HEK293 (cell line): ENCODE data around the gene RHOB.

Source experiments
- CTCF ChIA-PET: fragments of 350-600 bp; formaldehyde crosslinking; extraction: SDS; loops from one replicate; lab custom pipeline; 2021; ENCODE audit warnings: antibody characterized with exemption; lab: Yijun Ruan, JAX
- POLR2A ChIA-PET: fragments of 300-600 bp; formaldehyde crosslinking; extraction: SDS; loops from one replicate; lab custom pipeline; 2020; ENCODE audit warnings: antibody characterized with exemption, inconsistent platforms; lab: Yijun Ruan, JAX
- H3K27ac ChIP-seq: fragments of 200-500 bp; sonication (Bioruptor generic); 2 replicates; pipeline ENCODE4 v1.5.1; 2014; ENCODE audit warnings: low read depth, low read length, control low read depth, inconsistent platforms; ENCODE audit errors: extremely low read depth
- H3K36me3 ChIP-seq, 2 experiments: fragments of 200-500 bp in 1 of 2; sonication (Bioruptor generic) in 1 of 2; 1 replicate in 1 of 2; 2 replicates in 1 of 2; pipeline ENCODE4 v1.5.1; 2014 to 2017; ENCODE audit warnings: inconsistent platforms in 2 of 2, low read length in 2 of 2; ENCODE audit not compliant: control insufficient read depth in 2 of 2, insufficient read depth in 1 of 2
- H3K4me1 ChIP-seq: fragments of 200-500 bp; sonication (Bioruptor generic); 2 replicates; pipeline ENCODE4 v1.5.1; 2014; ENCODE audit warnings: mild to moderate bottlenecking, low read length, inconsistent platforms; ENCODE audit not compliant: control insufficient read depth, insufficient read depth
- H3K4me3 ChIP-seq: 2 replicates; pipeline ENCODE4 v1.5.1; 2011; ENCODE audit warnings: low read depth, mild to moderate bottlenecking, control low read depth, low read length, moderate library complexity
- H3K9me3 ChIP-seq: fragments of 200-500 bp; sonication (Bioruptor generic); 2 replicates; pipeline ENCODE4 v1.5.1; 2014; ENCODE audit warnings: low read depth, low read length, inconsistent platforms; ENCODE audit not compliant: control insufficient read depth, insufficient read depth
- BCL11B ChIP-seq: fragments of 450-650 bp; formaldehyde crosslinking; IDR thresholded peaks from 2 replicates; pipeline ENCODE4 v1.5.1; 2016; ENCODE audit warnings: low read depth, missing biosample characterization, missing genetic modification characterization
- GFI1B ChIP-seq: fragments of 450-650 bp; formaldehyde crosslinking; IDR thresholded peaks from 2 replicates; pipeline ENCODE4 v1.5.1; 2016; ENCODE audit warnings: missing biosample characterization, missing genetic modification characterization
- GLIS1 ChIP-seq: fragments of 450-650 bp; formaldehyde crosslinking; IDR thresholded peaks from 2 replicates; pipeline ENCODE4 v1.5.1; 2016; ENCODE audit warnings: missing biosample characterization, missing genetic modification characterization
- KLF10 ChIP-seq: fragments of 450-650 bp; IDR thresholded peaks from 2 replicates; pipeline ENCODE4 v1.5.1; 2018; ENCODE audit warnings: missing biosample characterization, mild to moderate bottlenecking, missing genetic modification characterization
- ZBTB20 ChIP-seq: fragments of 450-650 bp; formaldehyde crosslinking; IDR thresholded peaks from 2 replicates; pipeline ENCODE4 v1.5.1; 2016; ENCODE audit warnings: missing biosample characterization, missing genetic modification characterization
- ZNF114 ChIP-seq: fragments of 450-650 bp; formaldehyde crosslinking; IDR thresholded peaks from 2 replicates; pipeline ENCODE4 v1.5.0; 2017; ENCODE audit warnings: missing biosample characterization, missing genetic modification characterization
- ZNF155 ChIP-seq: fragments of 450-650 bp; formaldehyde crosslinking; IDR thresholded peaks from 2 replicates; pipeline ENCODE4 v1.5.1; 2016; ENCODE audit warnings: missing biosample characterization, missing genetic modification characterization
- ZNF23 ChIP-seq: fragments of 450-650 bp; formaldehyde crosslinking; IDR thresholded peaks from 2 replicates; pipeline ENCODE4 v1.5.1; 2016; ENCODE audit warnings: missing biosample characterization, missing genetic modification characterization, borderline replicate concordance
- ZNF24 ChIP-seq: fragments of 450-650 bp; formaldehyde crosslinking; IDR thresholded peaks from 2 replicates; pipeline ENCODE4 v1.5.1; 2016; ENCODE audit warnings: missing biosample characterization, missing genetic modification characterization
- ZNF514 ChIP-seq: fragments of 450-650 bp; formaldehyde crosslinking; IDR thresholded peaks from 2 replicates; pipeline ENCODE4 v1.5.1; 2016; ENCODE audit warnings: missing biosample characterization, missing genetic modification characterization
- ZNF521 ChIP-seq: fragments of 450-650 bp; formaldehyde crosslinking; IDR thresholded peaks from 2 replicates; pipeline ENCODE4 v1.5.1; 2017; ENCODE audit warnings: missing biosample characterization, mild to moderate bottlenecking, missing genetic modification characterization
- ZNF530 ChIP-seq: fragments of 450-650 bp; formaldehyde crosslinking; IDR thresholded peaks from 2 replicates; pipeline ENCODE4 v1.5.1; 2016; ENCODE audit warnings: low read depth, missing biosample characterization, missing genetic modification characterization
- ZNF549 ChIP-seq: fragments of 450-650 bp; IDR thresholded peaks from 2 replicates; pipeline ENCODE4 v1.5.1; 2018; ENCODE audit warnings: missing biosample characterization, missing genetic modification characterization, mild to moderate bottlenecking, inconsistent platforms, moderate library complexity
- ZNF555 ChIP-seq: fragments of 450-650 bp; formaldehyde crosslinking; conservative IDR thresholded peaks from 2 replicates; pipeline ENCODE4 v1.5.1; 2017; ENCODE audit warnings: missing biosample characterization, mild to moderate bottlenecking, missing genetic modification characterization, inconsistent platforms
- ZNF558 ChIP-seq: fragments of 450-650 bp; formaldehyde crosslinking; IDR thresholded peaks from 2 replicates; pipeline ENCODE4 v1.5.1; 2016; ENCODE audit warnings: missing biosample characterization, missing genetic modification characterization
- ZNF701 ChIP-seq: fragments of 450-650 bp; formaldehyde crosslinking; IDR thresholded peaks from 2 replicates; pipeline ENCODE4 v1.5.1; 2016; ENCODE audit warnings: missing biosample characterization, missing genetic modification characterization
- ZNF747 ChIP-seq: fragments of 450-650 bp; formaldehyde crosslinking; IDR thresholded peaks from 2 replicates; pipeline ENCODE4 v1.5.1; 2016; ENCODE audit warnings: missing biosample characterization, missing genetic modification characterization
- ZNF843 ChIP-seq: fragments of 450-650 bp; formaldehyde crosslinking; IDR thresholded peaks from 2 replicates; pipeline ENCODE4 v1.5.1; 2016; ENCODE audit warnings: missing biosample characterization, missing genetic modification characterization
- ZSCAN16 ChIP-seq: fragments of 450-650 bp; formaldehyde crosslinking; IDR thresholded peaks from 2 replicates; pipeline ENCODE4 v1.5.1; 2016; ENCODE audit warnings: missing biosample characterization, missing genetic modification characterization
- ZSCAN23 ChIP-seq: fragments of 450-650 bp; formaldehyde crosslinking; IDR thresholded peaks from 2 replicates; pipeline ENCODE4 v1.5.1; 2016; ENCODE audit warnings: missing biosample characterization, missing genetic modification characterization
- TF ChIP-seq, protein P1 (sequence below): fragments of 450-650 bp; formaldehyde crosslinking; IDR thresholded peaks from 2 replicates; pipeline ENCODE4 v1.5.1; 2016; ENCODE audit warnings: missing biosample characterization, missing genetic modification characterization
- TF ChIP-seq, protein P2 (sequence below): fragments of 450-650 bp; formaldehyde crosslinking; optimal IDR thresholded peaks from 2 replicates; pipeline ENCODE3; 2016; ENCODE audit warnings: missing biosample characterization, mild to moderate bottlenecking, missing genetic modification characterization
- TF ChIP-seq, protein P3 (sequence below): fragments of 450-650 bp; formaldehyde crosslinking; IDR thresholded peaks from 2 replicates; pipeline ENCODE4 v1.5.1; 2017; ENCODE audit warnings: missing biosample characterization, missing genetic modification characterization
- TF ChIP-seq, protein P4 (sequence below): fragments of 450-650 bp; formaldehyde crosslinking; IDR thresholded peaks from 2 replicates; pipeline ENCODE4 v1.5.1; 2016; ENCODE audit warnings: missing biosample characterization, missing genetic modification characterization
- TF ChIP-seq, protein P5 (sequence below): fragments of 450-650 bp; formaldehyde crosslinking; IDR thresholded peaks from 2 replicates; pipeline ENCODE4 v1.5.1; 2016; ENCODE audit warnings: missing biosample characterization, missing genetic modification characterization

Gene RHOB

DNA sequence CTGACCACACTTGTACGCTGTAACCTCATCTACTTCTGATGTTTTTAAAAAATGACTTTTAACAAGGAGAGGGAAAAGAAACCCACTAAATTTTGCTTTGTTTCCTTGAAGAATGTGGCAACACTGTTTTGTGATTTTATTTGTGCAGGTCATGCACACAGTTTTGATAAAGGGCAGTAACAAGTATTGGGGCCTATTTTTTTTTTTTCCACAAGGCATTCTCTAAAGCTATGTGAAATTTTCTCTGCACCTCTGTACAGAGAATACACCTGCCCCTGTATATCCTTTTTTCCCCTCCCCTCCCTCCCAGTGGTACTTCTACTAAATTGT, 2.1 kb downstream of the RHOB start:
- Histone ChIP-seq H3K4me3 (peak overlapping the region; percentile 90), H3K27ac (no peak overlapping the region), H3K36me3 (peaks cover 0 to 11% of the 10 kb centered on the region in 2 experiments; a peak in 1 of 3 replicates), H3K4me1 (peaks cover 9% of the 10 kb centered on the region), H3K9me3 (no peaks in the 10 kb centered on the region)
- CTCF ChIA-PET: interaction anchor here (1.1 to 7.6 kb wide), 3 partner anchors 166 to 201 kb away, joined by 3 to 85 read pairs (median 3); no protein-coding TSS in a partner anchor
- no peak for TF ChIP-seq ZSCAN23 (tag by site-specific recombination)
- no peak for TF ChIP-seq ZNF514 (tag by site-specific recombination)
- TF ChIP-seq, protein P1, sequence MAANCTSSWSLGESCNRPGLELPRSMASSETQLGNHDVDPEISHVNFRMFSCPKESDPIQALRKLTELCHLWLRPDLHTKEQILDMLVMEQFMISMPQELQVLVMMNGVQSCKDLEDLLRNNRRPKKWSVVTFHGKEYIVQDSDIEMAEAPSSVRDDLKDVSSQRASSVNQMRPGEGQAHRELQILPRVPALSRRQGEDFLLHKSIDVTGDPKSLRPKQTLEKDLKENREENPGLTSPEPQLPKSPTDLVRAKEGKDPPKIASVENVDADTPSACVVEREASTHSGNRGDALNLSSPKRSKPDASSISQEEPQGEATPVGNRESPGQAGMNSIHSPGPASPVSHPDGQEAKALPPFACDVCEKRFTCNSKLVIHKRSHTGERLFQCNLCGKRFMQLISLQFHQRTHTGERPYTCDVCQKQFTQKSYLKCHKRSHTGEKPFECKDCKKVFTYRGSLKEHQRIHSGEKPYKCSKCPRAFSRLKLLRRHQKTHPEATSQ: no peak
- TF ChIP-seq GFI1B: no peak
- no peak for TF ChIP-seq ZNF114 (tag by site-specific recombination)
- no peak for TF ChIP-seq ZBTB20 (tag by site-specific recombination)
- no peak for TF ChIP-seq ZNF155 (tag by site-specific recombination)
- TF ChIP-seq ZNF24 (tag by site-specific recombination): no peak
- no peak for TF ChIP-seq ZNF23 (tag by site-specific recombination)
- TF ChIP-seq ZSCAN16 (tag by site-specific recombination): no peak
- no peak for TF ChIP-seq ZNF558
- TF ChIP-seq ZNF530 (tag by site-specific recombination): no peak
- no peak for TF ChIP-seq ZNF701 (tag by site-specific recombination)
- no peak for TF ChIP-seq ZNF521 (tag by site-specific recombination)
- no peak for TF ChIP-seq ZNF549 (tag by site-specific recombination)
- TF ChIP-seq, protein P2, sequence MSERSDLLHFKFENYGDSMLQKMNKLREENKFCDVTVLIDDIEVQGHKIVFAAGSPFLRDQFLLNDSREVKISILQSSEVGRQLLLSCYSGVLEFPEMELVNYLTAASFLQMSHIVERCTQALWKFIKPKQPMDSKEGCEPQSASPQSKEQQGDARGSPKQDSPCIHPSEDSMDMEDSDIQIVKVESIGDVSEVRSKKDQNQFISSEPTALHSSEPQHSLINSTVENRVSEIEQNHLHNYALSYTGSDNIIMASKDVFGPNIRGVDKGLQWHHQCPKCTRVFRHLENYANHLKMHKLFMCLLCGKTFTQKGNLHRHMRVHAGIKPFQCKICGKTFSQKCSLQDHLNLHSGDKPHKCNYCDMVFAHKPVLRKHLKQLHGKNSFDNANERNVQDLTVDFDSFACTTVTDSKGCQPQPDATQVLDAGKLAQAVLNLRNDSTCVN (tag by site-specific recombination): no peak
- TF ChIP-seq ZNF747 (tag by site-specific recombination): no peak
- TF ChIP-seq ZNF843 (tag by site-specific recombination): no peak
- POLR2A ChIA-PET: interaction anchor here (0.7 to 7.6 kb wide), 14 partner anchors 10 to 201 kb away, joined by 4 to 150 read pairs (median 44); partner anchors contain the start of gene HS1BP3

DNA sequence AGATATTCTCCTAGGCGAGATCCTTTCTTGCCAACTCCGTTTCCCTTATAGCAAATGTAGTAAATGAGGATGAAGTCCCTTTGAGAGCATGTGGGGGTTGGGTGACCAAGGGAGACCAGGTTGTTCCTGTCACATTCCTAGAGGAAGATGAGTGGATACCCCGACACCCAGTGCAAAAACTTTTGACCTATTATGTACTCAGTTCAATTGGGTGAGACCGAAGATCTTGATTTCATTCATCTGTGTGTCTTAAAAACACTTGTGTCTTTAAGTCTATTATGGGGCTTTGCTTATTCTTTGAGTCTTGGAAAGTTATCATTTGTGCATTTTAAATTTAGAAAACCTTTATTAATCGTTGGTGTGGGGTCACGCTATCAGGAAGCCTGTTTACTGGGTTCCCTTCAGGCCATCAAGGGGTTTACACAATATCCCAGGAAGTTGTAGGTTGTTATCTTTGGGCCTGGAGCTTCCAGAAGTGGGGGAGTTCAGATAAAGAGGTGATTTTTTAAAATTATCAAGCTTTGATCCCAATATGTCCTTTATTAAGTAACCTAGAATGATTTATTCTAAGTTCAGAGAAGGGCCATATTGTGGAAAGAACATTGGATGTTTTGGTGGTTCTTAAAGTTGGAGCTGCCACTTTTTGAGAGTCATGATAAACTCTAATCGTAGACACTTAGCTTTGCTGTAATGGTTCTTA, 2.8 kb downstream of the RHOB start:
- H3K4me3 ChIP-seq: peak overlapping the region; percentile 90; the same call in 1 of the 2 replicates
- POLR2A ChIA-PET: interaction anchor here (0.7 to 7.6 kb wide), 14 partner anchors 10 to 202 kb away, joined by 3 to 150 read pairs (median 32); partner anchors contain the start of gene HS1BP3
- CTCF ChIA-PET: interaction anchor here (0.7 to 7.6 kb wide), 6 partner anchors 9 to 212 kb away, joined by 3 to 85 read pairs (median 4); no protein-coding TSS in a partner anchor

More for the DNA sequence above, 2.8 kb downstream of the RHOB start:
- Histone ChIP-seq H3K4me1 (peaks cover 9% of the 10 kb centered on the region), H3K36me3 (peaks cover 0 to 11% of the 10 kb centered on the region in 2 experiments; a peak in 1 of 3 replicates)
- TF ChIP-seq BCL11B (tag by site-specific recombination) (no peak), ZNF555 (tag by site-specific recombination) (no peak), GLIS1 (tag by site-specific recombination) (no peak), KLF10 (tag by site-specific recombination) (no peak)
- TF ChIP-seq, protein P3, sequence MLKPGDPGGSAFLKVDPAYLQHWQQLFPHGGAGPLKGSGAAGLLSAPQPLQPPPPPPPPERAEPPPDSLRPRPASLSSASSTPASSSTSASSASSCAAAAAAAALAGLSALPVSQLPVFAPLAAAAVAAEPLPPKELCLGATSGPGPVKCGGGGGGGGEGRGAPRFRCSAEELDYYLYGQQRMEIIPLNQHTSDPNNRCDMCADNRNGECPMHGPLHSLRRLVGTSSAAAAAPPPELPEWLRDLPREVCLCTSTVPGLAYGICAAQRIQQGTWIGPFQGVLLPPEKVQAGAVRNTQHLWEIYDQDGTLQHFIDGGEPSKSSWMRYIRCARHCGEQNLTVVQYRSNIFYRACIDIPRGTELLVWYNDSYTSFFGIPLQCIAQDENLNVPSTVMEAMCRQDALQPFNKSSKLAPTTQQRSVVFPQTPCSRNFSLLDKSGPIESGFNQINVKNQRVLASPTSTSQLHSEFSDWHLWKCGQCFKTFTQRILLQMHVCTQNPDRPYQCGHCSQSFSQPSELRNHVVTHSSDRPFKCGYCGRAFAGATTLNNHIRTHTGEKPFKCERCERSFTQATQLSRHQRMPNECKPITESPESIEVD (tag by site-specific recombination): 0 out of 2 replicates have a peak, but pooled peaks have one; percentile 12
- TF ChIP-seq, protein P4, sequence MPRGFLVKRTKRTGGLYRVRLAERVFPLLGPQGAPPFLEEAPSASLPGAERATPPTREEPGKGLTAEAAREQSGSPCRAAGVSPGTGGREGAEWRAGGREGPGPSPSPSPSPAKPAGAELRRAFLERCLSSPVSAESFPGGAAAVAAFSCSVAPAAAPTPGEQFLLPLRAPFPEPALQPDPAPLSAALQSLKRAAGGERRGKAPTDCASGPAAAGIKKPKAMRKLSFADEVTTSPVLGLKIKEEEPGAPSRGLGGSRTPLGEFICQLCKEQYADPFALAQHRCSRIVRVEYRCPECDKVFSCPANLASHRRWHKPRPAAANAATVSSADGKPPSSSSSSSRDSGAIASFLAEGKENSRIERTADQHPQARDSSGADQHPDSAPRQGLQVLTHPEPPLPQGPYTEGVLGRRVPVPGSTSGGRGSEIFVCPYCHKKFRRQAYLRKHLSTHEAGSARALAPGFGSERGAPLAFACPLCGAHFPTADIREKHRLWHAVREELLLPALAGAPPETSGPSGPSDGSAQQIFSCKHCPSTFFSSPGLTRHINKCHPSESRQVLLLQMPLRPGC (tag by site-specific recombination): peak; percentile 57; the same call in 1 of the 2 replicates
- TF ChIP-seq, protein P5, sequence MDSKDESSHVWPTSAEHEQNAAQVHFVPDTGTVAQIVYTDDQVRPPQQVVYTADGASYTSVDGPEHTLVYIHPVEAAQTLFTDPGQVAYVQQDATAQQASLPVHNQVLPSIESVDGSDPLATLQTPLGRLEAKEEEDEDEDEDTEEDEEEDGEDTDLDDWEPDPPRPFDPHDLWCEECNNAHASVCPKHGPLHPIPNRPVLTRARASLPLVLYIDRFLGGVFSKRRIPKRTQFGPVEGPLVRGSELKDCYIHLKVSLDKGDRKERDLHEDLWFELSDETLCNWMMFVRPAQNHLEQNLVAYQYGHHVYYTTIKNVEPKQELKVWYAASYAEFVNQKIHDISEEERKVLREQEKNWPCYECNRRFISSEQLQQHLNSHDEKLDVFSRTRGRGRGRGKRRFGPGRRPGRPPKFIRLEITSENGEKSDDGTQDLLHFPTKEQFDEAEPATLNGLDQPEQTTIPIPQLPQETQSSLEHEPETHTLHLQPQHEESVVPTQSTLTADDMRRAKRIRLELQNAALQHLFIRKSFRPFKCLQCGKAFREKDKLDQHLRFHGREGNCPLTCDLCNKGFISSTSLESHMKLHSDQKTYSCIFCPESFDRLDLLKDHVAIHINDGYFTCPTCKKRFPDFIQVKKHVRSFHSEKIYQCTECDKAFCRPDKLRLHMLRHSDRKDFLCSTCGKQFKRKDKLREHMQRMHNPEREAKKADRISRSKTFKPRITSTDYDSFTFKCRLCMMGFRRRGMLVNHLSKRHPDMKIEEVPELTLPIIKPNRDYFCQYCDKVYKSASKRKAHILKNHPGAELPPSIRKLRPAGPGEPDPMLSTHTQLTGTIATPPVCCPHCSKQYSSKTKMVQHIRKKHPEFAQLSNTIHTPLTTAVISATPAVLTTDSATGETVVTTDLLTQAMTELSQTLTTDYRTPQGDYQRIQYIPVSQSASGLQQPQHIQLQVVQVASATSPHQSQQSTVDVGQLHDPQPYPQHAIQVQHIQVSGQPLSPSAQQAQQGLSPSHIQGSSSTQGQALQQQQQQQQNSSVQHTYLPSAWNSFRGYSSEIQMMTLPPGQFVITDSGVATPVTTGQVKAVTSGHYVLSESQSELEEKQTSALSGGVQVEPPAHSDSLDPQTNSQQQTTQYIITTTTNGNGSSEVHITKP (tag by site-specific recombination): no peak
- TF ChIP-seq, all 188 proteins: peak for 2
- Histone ChIP-seq H3K9me3 (no peaks in the 10 kb centered on the region), H3K27ac (no peak overlapping the region)
